Coronary artery (tissue), 2 donors: ENCODE data around the gene RBM19.

Source experiments
- DNase-seq: peaks from one replicate; pipeline ENCODE4 v3.0.0-alpha.2; 2017; ENCODE audit warnings: low spot score
- H3K27ac ChIP-seq, 2 donors: fragments of 200-600 bp; sonication (generic); one replicate each; pipeline ENCODE4 v1.5.1; 2016 to 2019
- H3K4me3 ChIP-seq: fragments of 200-600 bp; sonication (generic); 2 replicates; pipeline ENCODE4 v1.5.1; 2016; ENCODE audit warnings: mild to moderate bottlenecking, moderate library complexity
- TF ChIP-seq, protein P1 (sequence below): fragments of 200-600 bp; sonication (generic); IDR thresholded peaks from one replicate; pipeline ENCODE4 v1.5.1; 2019; ENCODE audit warnings: antibody characterized with exemption

RBM19 gene

GRCh38 chr12:113879658-113880057 lies 86.5 kb downstream of the RBM19 start:
- Histone ChIP-seq H3K27ac (no peak overlapping the region), H3K4me3 (no peak overlapping the region)
- TF ChIP-seq, protein P1, sequence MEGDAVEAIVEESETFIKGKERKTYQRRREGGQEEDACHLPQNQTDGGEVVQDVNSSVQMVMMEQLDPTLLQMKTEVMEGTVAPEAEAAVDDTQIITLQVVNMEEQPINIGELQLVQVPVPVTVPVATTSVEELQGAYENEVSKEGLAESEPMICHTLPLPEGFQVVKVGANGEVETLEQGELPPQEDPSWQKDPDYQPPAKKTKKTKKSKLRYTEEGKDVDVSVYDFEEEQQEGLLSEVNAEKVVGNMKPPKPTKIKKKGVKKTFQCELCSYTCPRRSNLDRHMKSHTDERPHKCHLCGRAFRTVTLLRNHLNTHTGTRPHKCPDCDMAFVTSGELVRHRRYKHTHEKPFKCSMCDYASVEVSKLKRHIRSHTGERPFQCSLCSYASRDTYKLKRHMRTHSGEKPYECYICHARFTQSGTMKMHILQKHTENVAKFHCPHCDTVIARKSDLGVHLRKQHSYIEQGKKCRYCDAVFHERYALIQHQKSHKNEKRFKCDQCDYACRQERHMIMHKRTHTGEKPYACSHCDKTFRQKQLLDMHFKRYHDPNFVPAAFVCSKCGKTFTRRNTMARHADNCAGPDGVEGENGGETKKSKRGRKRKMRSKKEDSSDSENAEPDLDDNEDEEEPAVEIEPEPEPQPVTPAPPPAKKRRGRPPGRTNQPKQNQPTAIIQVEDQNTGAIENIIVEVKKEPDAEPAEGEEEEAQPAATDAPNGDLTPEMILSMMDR: no peak
- no peak for DNase-seq

- TF ChIP-seq, protein P1: no peak
- no peak overlapping the region for H3K27ac ChIP-seq
- no peak overlapping the region for H3K4me3 ChIP-seq
- DNase-seq: no peak
Observed at GRCh38 chr12:113877607-113878006, 88.5 kb downstream of the RBM19 start.

DNA sequence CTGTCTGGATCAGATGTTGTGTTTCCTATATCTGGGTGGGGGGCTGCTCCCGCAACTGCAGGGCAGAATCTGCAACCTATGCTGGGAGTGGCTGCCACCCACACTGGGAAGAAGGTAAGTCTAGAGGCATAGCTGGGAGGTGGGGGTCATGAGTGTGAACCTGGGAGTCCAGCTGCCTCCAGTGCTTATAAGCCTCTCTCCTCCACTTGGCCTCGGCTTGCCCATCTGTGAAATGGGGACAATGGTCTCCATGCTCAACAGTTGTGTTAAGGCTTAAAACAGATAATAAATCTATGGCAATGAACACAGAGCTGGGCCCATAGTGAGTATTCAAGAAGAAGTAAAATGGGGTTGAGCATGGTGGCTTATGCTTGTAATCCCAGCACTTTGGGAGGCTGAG lies 90.0 kb downstream of the RBM19 start:
- no peak overlapping the region for H3K4me3 ChIP-seq
- no peak overlapping the region for H3K27ac ChIP-seq
- DNase-seq: no peak
- TF ChIP-seq, protein P1: no peak

DNA sequence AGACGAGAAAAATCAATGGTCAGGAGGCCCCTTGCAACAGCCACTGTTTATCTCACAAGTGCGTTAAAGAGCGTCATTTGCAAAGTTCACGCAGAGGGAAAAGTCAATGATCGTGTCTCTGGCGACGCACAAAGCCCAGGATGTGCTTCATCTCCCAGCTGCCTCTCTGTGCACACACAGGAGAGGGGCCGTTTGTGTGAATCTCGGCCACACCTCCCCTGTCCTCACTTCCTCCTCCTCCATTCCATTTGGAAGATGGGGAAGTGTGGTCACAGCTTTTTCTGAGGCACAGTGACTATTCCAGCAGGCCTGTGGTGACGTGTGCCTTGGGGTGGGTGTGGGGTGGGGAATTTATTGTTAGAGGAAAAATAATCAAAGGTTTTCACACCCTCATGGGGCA lies 90.4 kb downstream of the RBM19 start:
- H3K4me3 ChIP-seq: no peak overlapping the region
- no peak for DNase-seq
- TF ChIP-seq, protein P1: no peak
- H3K27ac ChIP-seq: no peak overlapping the region

GRCh38 chr12:113874999-113875561 lies 91.0 kb downstream of the RBM19 start:
- no peak overlapping the region for H3K27ac ChIP-seq
- no peak for DNase-seq
- no peak overlapping the region for H3K4me3 ChIP-seq
- TF ChIP-seq, protein P1: no peak

- TF ChIP-seq, protein P1: no peak
- Histone ChIP-seq H3K27ac (no peak overlapping the region), H3K4me3 (no peak overlapping the region)
- no peak for DNase-seq
Observed at GRCh38 chr12:113874326-113874725, 91.8 kb downstream of the RBM19 start.

GRCh38 chr12:113873740-113874139 lies 92.4 kb downstream of the RBM19 start:
- no peak for DNase-seq
- Histone ChIP-seq H3K27ac (no peak overlapping the region), H3K4me3 (no peak overlapping the region)
- TF ChIP-seq, protein P1: no peak
